HFFc6 (cell line): ENCODE results near the gene GPHA2. TPM values are rescaled to one million over a fixed set of nuclear protein-coding genes. Genes with fewer than 3 reads are reported as not detected.

Source experiments
- DNase-seq: peaks from one replicate; pipeline ENCODE4 v3.0.0-alpha.2; 2018
- H3K27ac Mint-ChIP-seq: 2 replicates; pipeline ENCODE4 v1.8.0; 2020; ENCODE audit warnings: mild to moderate bottlenecking, mixed read lengths
- H3K27me3 Mint-ChIP-seq: 2 replicates; pipeline ENCODE4 v1.8.0; 2021; ENCODE audit warnings: mild to moderate bottlenecking, moderate library complexity, mixed read lengths; ENCODE audit not compliant: insufficient read depth
- H3K36me3 Mint-ChIP-seq: 2 replicates; pipeline ENCODE4 v1.8.0; 2021; ENCODE audit warnings: low read depth, mixed read lengths
- H3K4me1 Mint-ChIP-seq: 2 replicates; pipeline ENCODE4 v1.8.0; 2020; ENCODE audit warnings: low read depth, mixed read lengths
- H3K4me3 Mint-ChIP-seq: 2 replicates; pipeline ENCODE4 v1.8.0; 2020; ENCODE audit warnings: mild to moderate bottlenecking, moderate library complexity, mixed read lengths
- H3K9me3 Mint-ChIP-seq: 2 replicates; pipeline ENCODE4 v1.8.0; 2020; ENCODE audit warnings: mild to moderate bottlenecking, mixed read lengths
- CTCF ChIP-seq: fragments of 200-600 bp; sonication (generic); IDR thresholded peaks from 2 replicates; pipeline ENCODE4 v1.5.0; 2021; ENCODE audit warnings: antibody characterized with exemption, mild to moderate bottlenecking
- total RNA-seq, 6 experiments: library from RNA; stranded (reverse); fragmentation: NEBNext Ultra II Directional; extraction: Animal tissue kit (Norgen Biotek cat#: 25700); gene quantifications; 2 replicates in 1 of 6; 3 replicates in 5 of 6; pipeline ENCODE4 v1.2.3, GENCODE V29; 2021

GPHA2 gene
- total RNA-seq, 6 experiments from 2014 or later: not detected

- DNase-seq: no peak
- Mint-ChIP-seq H3K36me3 (peaks cover 7% of the 10 kb centered on the region), H3K27me3 (peaks cover 2% of the 10 kb centered on the region; the same call in 1 of the 2 replicates), H3K4me3 (no peak overlapping the region), H3K27ac (no peak overlapping the region), H3K4me1 (no peaks in the 10 kb centered on the region), H3K9me3 (no peaks in the 10 kb centered on the region)
- no peak for TF ChIP-seq CTCF
These were observed 38.2 kb downstream of the GPHA2 start for GRCh38 chr11:64897381-64898075.

- no peak overlapping the region for H3K27ac Mint-ChIP-seq
- TF ChIP-seq CTCF: no peak; the same call in 1 of the 2 replicates
- no peaks in the 10 kb centered on the region for H3K4me1 Mint-ChIP-seq
- H3K36me3 Mint-ChIP-seq: peaks cover 4% of the 10 kb centered on the region
- H3K4me3 Mint-ChIP-seq: no peak overlapping the region
- no peaks in the 10 kb centered on the region for H3K9me3 Mint-ChIP-seq
- DNase-seq: no peak
- peaks cover under 1% of the 10 kb centered on the region; the same call in 1 of the 2 replicates for H3K27me3 Mint-ChIP-seq
These were observed 39.2 kb downstream of the GPHA2 start for GRCh38 chr11:64896448-64897022.

GRCh38 chr11:64894812-64895452, 40.8 kb downstream of the GPHA2 start:
- H3K27ac Mint-ChIP-seq: no peak overlapping the region
- H3K4me3 Mint-ChIP-seq: no peak overlapping the region
- no peak for TF ChIP-seq CTCF
- no peaks in the 10 kb centered on the region for H3K27me3 Mint-ChIP-seq
- no peaks in the 10 kb centered on the region for H3K36me3 Mint-ChIP-seq
- no peaks in the 10 kb centered on the region for H3K4me1 Mint-ChIP-seq
- H3K9me3 Mint-ChIP-seq: no peaks in the 10 kb centered on the region
- DNase-seq: no peak

GRCh38 chr11:64894070-64894811, 41.5 kb downstream of the GPHA2 start:
- H3K4me1 Mint-ChIP-seq: no peaks in the 10 kb centered on the region
- no peaks in the 10 kb centered on the region for H3K9me3 Mint-ChIP-seq

More at GRCh38 chr11:64894070-64894811, 41.5 kb downstream of the GPHA2 start:
- peak; percentile 97 for TF ChIP-seq CTCF
- no peaks in the 10 kb centered on the region for H3K36me3 Mint-ChIP-seq
- no peaks in the 10 kb centered on the region for H3K27me3 Mint-ChIP-seq
- peak; percentile 37 for DNase-seq
- no peak overlapping the region for H3K27ac Mint-ChIP-seq
- H3K4me3 Mint-ChIP-seq: no peak overlapping the region
